HG03097 (cell line): ENCODE results near the gene IL1RAPL1.

ENCODE experiments used
- ATAC-seq: cut with Tn5 transposase; IDR thresholded peaks from one replicate; pipeline ENCODE4 v1.9.1; 2021; ENCODE audit not compliant: unreplicated experiment, low FRiP score

IL1RAPL1 gene

DNA sequence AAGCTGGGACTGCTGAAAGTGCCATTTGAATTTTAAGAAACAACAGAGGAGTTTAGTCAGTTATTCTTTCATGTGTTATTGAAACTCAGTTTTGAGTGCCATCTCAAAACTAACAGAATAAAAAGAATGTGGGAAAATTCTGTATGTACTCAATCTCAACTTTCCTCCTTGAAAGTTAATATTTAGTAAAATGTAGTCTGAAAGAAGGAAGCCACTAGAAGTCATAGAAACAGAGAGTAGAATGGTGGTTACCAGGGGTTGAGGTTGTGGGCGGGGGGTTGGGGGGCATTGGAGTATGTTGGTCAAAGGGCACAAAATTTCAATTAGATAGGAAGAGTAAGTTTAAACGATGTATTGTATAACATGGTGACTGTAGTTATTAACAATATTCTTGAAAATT lies 999.9 kb downstream of the IL1RAPL1 start:
- ATAC-seq = peak; percentile 83

DNA sequence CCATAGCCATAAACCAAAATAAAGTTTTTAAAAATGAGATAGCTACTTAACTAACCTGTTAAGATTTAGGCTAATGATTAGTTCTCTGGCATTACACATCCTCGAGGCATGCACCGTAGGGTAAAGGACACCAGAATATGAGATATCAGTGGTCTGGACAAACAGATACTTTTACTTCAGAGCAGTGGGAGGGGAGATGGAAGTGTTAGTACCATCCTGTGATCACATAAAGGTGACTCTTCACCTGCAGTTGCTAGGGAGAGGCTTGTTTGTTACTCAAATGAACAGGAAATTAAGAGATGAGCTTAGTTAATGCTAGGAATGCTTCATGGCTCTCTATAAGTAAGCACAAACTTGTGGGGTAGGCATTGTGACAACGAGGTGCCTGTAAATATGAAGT lies 1003.7 kb downstream of the IL1RAPL1 start:
- no peak for ATAC-seq

DNA sequence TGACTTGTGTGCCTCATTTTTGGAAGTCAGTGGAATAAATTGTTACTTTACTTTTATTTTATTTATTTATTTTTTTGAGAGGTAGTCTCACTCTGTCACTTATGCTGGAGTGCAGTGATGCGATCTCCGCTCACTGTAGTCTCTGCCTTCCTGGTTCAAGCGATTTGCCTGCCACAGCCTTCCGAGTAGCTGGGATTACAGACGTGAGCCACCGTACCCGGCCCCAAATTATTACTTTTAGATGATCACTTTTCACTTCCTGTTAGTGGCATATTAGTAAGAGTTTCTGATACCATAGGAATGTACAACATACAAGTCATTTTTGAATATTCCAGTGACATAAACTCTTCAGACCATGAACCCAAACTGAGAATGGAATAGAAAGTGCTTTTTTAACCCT lies 1017.1 kb downstream of the IL1RAPL1 start:
- ATAC-seq = no peak

DNA sequence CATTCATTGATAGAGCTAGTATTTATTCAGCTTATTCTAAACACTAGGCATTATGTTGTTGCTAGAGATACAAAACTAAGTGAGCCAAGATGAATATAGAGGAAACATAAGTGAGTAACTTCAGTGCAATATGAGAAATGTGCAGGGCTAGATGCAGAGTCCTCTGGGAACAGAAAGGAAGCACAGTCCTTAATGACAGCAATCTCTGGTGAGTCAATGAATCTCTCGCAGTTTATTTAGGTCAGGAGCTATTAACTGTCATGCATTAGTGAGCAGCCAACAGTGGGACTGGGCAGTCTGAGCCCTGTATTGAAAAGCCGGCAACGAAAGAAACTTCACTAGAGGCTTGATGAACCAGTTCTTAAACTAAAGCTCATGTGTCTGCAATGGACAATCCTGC lies 1030.0 kb downstream of the IL1RAPL1 start:
- no peak for ATAC-seq

DNA sequence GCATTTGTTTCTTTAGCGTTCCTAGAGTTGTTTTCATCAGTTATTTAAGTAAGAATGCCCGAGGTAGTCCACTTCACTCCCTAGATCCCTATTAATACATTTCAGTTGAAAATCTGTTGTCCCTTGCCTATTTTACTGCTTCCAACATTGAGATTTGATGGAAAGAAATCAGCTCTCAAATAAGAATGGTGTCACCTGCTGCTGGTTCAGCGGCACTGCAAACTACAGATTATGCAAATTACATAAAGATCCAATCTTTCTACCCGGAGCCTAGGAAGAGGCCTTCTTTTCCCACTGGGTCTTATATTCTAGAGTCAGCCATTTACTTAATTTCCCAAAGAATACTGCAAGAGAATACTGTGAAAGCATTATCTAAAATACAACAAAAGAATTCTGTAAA lies 1030.5 kb downstream of the IL1RAPL1 start:
- ATAC-seq = no peak

DNA sequence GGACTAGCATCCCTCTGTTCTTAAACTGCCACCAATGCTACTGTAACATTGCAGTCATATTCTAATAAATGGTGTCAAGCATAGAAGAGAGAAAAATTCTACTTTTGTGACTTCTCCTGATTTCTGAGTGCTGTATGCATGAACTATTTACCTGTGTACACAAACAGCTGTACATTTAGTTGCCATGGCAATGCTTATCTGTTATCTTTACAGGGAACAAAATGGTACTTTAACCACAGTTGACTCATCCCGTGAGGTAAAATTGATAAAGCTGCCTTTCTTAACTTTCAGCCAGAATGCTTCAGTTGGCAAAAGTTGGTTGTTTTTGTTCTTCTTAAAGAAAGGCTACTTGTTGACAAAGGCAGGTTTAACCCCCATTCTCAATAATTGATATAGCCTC lies 1040.6 kb downstream of the IL1RAPL1 start:
- no peak for ATAC-seq

DNA sequence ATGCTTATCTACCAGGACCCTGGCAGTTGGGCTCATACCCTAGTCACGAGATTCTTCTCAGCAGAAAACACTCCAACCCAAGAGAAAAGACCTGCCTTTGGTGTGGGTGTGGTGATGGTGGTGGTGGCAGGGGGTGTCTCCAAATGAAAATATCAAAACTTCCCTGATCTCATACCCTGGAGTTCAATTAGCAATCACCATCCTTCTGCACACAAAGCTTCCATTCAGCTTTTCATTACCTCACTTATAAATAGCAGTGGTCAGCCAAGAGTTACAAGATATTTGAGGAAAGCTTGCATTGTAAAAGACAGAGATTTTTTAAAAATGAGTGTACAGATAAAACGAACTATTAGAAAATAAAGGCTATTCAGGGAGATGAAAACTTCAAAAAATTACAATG lies 1047.3 kb downstream of the IL1RAPL1 start:
- ATAC-seq = no peak

DNA sequence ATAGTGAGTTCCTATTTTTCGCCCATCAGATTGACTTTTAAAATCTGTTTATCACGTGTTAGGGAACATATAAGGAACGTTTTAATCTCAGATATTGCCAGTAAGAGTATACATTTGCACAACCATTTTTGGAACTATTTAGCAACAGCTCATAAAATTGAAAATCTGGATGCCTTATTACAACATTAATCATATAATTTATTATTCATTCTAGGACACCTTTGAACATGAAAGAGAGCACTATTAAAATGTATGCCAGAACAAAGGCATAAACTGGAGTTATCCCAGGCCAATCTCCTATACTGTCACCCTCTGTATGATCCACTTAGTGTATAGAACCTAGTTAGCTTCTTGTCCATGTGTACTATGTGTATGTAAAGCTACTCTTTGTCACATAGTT lies 1049.1 kb downstream of the IL1RAPL1 start:
- ATAC-seq = no peak

DNA sequence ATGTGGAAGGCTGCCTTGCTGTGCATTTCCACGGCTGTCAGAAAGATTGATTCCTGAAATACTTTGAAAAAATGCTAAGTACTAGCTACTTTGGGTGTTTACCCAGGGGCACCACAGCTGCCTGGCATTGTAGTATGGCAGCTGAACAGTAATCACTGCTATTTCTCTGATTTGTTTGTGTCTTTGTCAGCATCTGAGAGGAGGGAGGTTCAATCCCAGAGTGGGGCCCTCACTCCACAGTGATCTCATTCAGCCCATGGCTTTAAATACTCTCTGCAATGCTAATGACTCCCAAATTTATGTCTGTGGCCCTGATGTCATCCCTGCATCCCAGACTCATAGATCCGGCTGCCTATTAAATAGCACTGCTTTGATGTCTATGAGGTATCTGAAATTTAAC lies 1052.9 kb downstream of the IL1RAPL1 start:
- no peak for ATAC-seq

DNA sequence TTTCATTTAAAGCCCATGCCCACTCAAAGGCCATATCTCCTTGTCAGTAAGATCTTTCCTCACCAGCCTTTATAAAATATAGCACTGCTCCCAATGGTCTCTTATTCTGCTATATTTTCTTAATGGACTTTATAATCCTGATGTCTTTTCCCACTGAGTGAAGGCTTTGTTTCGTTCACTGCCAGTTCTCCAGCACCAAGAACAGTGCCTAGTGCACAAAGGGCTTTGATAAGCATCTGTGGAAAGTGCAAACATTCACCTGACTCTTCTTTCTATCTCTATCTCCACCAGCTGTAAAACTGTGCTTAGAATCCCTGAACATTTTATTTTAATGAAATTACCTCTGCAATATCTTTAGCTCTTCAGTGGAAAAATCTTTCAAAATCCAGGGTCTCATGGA lies 1054.2 kb downstream of the IL1RAPL1 start:
- no peak for ATAC-seq

DNA sequence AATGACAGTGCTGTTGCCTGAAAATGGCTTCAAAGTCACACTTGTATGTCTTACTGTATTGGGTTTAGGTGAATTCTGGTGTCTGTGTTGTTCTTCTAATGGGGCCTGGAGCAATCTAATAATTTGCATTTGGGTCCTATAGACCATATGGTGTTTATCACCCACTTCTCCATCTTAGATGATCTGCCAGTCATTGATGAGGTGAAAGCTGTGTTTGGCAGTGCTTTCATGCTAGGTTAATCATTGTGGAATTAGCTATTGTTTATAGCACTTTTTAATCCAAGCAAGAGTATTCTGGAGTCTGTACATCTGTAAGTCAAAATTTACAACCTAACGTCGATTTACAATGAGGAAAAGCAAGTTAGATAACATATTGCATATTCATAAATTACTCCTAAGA lies 1055.9 kb downstream of the IL1RAPL1 start:
- no peak for ATAC-seq

DNA sequence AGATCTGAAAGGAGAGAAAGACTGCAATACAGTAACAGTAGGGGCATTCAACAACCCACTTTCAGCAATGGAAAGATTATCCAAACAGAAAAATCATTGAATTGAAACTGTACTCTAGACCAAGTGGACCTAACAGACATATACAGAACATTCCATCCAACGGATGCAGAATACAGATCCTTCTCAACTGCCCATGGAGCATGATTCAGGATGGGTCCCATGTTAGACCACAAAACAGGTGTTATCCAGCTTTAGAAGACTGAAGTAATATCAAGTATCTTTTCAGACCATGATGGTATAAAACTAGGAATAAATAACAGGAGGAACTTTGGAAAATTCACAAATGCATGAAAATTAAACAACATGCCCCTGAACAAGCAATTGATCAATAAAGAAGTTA lies 1060.9 kb downstream of the IL1RAPL1 start:
- ATAC-seq = no peak

DNA sequence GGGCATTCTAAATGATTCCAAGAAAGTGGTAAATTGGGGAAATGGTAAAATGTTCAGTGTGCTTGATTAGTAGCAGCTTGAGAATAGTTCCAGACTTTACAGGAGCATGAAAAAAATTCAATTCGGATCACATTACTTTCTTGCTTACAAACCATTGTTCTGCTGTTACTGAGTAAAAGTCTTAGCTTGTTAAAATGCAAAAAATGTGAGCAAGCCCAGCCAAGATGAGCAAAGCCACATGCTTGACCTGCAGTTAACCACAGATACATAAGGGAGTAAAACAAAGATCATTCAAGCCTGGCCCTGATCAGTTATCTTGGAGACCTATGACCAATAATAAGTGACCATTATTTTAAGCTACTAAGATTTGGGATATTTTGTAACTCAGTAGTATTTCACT lies 1065.2 kb downstream of the IL1RAPL1 start:
- no peak for ATAC-seq

DNA sequence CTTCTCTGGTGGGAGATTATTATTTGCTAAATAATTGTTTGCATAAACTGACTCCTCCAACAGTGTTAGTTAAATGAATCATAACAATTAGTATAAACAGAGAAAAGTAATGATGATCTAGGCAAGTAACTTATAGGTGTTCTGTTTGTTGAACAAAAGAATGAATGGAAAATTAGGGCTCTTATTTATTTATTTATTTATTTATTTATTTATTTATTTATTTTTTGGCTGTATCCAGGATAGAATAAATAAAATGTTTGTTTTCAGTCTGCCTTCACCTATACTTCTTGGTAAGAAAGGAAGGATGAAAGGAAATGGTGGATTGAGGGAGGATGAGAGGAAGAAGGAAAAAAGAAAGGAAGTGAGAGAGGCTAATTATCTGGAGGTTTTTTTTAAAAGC lies 1066.5 kb downstream of the IL1RAPL1 start:
- ATAC-seq = no peak

DNA sequence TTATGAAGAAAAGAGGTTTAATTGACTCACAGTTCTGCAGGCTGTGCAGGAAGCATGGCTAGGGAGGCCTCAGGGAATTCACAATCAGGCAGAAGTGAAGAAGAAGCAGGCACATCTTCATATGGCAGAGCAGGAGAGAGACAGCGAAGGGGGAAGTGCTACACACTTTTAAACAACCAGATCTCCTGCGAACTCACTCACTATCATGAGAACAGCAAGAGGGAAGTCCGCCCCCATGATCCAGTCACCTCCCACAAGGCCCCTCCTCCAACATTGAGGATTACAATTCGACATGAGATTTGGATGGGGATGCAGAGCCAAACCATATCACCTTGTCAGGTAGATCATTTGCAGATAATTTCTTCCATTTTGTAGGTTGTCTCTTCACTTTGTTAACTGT lies 1072.7 kb downstream of the IL1RAPL1 start:
- no peak for ATAC-seq

DNA sequence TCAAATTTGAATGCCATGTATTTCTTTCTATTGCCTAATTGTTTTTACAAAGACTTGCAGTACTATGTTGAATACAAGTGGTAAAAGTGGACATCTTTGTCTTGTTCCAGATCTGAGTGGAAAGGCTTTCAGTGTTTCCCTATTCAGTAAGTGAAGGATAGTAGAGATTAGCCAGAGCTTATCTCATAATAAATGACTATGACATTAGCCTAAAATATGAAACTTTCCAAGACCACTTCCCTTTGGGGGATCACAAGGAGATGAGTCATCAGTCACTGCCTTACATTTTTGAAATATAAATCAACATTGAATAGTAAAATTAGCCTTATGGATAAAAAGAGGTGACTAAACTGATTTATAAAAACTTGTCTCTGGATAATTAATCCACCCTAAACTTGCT lies 1074.0 kb downstream of the IL1RAPL1 start:
- no peak for ATAC-seq

DNA sequence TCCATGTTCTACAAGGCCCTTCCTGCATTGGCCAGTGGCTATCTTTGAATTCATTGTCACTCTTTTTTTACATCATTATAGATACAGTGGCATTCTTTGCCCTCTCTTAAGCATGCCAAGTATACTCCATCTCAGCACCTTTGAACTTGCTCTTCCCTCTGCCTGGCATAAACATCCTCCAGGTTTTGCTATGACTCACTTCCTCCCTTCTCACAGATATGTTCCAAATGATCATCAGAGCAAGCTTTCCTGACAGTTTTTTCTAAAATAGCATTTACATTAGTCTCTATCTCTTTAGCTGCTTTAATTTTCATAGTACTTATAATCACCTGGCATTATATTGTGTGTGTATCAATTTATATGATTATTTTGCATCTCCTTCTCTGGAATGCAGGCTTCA lies 1074.9 kb downstream of the IL1RAPL1 start:
- peak; percentile 47 for ATAC-seq

DNA sequence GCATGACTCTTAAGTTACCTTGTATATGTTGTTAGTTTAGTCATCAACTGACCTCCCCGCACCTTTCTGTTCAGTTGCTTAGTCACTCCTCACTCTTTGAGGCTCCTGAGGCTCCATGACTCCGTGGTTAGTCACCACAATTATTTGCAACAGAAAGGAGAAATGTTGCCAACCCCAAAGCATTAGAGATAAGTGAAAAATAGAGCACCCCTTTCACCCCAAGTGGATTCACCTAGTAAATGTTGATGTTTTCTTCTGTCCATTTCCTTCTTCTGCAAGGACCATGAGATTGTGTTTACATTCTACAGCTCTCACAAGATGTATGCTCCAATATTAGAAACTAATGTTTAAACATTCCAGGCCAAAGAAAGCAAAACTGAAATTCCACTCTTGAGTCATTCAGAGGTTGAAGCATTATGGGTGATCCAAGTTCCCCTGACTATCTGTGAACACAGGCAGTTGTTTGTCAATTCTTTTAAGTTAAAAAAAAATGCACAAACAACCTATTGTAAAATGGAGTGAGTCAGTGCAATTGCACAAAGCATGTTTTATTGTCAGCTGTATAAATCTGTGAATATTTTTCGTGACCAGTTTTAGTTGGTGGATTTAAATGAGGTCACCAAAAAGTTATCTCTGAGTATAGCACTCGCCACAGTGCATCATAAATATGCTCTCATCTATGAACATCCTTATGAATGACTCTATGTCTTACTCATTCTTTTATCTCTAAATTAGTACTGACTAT lies 1075.7 kb downstream of the IL1RAPL1 start:
- ATAC-seq = peak; percentile 80

DNA sequence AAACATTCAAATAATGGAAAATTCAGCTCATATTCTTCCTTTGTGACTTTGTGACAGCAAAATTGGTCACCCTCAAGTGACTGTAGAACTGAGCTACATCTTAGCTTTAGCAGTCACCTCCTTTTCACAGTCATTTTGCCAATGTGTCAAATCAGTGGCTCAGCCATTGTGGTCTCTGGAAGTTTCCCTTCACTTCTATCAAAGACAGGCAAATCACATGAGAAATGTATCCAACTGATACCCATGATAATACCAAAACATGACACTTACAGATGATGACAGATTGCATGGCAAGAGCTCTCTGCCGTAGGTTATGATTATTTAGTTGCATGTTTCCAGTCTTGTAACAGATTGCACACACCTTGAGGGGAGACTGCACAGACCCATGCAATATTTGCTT lies 1078.3 kb downstream of the IL1RAPL1 start:
- ATAC-seq = no peak

DNA sequence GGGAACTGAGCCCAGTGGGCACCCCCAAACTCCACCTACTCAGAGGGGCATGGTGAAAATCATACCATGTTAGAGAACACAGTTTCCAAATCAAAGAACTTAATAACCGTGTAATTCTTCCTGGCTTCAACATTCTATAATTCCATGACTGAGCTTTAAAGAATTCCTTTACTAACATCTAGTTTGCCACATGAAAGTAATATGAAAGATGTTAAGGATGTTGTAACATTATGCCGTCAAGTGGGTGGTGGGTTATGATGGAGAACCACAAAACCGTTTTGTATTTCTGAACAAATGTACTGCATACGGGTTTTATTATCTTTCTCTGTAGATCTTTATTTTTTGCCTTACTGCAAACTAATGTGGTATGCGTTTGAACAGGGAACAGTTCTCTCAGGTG lies 1079.1 kb downstream of the IL1RAPL1 start:
- ATAC-seq = no peak

DNA sequence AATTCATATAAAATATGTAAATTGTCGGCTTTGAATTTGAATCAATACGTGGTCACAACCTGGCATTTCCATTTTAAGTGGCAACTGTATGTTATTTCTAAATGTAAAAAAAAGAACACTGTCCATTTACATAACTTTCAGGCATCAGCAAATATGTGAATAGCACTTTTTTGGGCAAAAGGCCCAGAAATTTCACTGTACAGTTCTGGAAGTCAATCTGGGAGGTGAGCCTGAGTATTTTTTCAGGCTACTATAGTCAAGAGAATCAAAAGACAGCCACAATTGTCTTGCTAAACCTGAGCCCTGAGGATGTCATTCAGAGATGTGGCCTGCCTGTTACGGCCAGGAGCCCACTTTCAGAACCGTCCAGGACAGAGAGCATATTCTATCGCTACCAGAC lies 1084.2 kb downstream of the IL1RAPL1 start:
- no peak for ATAC-seq

DNA sequence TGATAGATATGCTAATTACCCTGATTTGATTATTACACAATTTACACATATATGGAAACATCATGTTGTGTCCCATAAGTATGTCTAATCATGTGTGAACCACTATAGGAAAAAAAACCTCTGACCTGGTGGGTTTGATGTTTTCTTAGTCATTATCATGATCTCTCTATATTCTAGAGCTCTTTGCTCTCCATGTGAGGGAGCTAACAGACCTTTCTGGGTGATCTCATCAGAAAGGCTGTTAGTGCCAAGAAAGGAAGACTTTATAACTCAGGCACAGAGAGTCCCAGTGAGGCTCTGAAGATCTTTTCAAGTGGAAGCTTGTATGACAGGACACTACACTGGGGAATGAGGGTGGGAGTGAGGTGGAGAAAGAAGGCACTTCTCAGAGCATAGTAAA lies 1100.4 kb downstream of the IL1RAPL1 start:
- no peak for ATAC-seq

DNA sequence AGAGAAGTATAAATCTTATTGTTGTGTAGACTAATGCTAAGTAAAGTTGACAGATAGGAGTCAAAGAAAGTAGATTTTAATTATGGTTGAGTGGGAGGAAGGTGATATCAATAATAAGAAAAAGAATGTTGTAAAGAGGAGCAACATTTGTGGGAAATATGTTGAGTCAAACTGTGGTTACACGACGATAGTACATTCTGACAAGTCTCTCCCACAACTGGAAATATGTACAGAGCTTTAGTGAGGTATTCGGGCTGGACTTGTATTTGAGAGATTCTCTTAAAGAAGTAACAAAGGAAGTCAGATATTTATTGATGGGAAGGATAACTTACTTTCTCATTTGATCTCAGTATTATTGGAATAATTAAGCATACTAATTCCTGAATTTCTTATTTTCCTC lies 1102.8 kb downstream of the IL1RAPL1 start:
- ATAC-seq = no peak
